Measurements from ENCODE around the gene KCTD3.

GRCh38 chr1:215669806-215670491 lies 102.8 kb downstream of the KCTD3 start:
- TF ChIP-seq CTCF (conservative IDR thresholded peaks at IDR 0.05; ENCODE audit: low read depth, low read length): no peak
- no peak for TF ChIP-seq EZH2 (IDR thresholded peaks at IDR 0.05; ENCODE audit: low read length, unreplicated experiment)

Measured in PC-3 (cell line).